ENCODE data around the gene TMEM205.

Gene TMEM205

DNA sequence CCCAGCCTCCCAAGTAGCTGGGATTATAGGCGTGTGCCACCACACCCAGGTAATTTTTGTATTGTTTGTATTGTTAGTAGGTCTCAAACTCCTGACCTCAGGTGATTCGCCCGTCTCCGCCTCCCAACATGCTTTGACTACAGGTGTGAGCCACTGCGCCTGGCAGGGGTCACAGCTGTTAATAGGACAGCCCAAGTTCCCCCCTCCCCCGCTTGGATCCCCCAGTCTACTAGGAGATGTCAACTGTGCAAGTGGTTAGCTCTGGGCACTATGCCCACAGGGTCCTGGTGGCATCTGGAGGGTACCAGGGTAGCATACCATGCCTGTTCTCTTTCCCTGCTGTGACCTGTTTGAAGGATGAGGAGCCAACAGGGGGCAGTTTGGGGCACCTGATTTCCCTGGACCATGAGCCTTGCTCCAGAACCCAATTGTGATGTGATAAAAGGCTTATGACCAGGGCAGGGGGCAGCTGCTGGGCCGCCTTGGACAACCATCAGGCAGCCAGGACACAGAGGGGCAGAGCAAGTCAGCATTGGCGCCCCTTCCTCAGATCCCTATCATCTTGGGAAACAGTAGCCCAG, 50.3 kb downstream of the TMEM205 start, which contains the start of gene TSPAN16:
TSS of gene TSPAN16 (plus strand) at position 496 of the 581 bp plus-strand sequence. CDS start 138 bp downstream, outside the sequence.
- no peak for DNase-seq

DNA sequence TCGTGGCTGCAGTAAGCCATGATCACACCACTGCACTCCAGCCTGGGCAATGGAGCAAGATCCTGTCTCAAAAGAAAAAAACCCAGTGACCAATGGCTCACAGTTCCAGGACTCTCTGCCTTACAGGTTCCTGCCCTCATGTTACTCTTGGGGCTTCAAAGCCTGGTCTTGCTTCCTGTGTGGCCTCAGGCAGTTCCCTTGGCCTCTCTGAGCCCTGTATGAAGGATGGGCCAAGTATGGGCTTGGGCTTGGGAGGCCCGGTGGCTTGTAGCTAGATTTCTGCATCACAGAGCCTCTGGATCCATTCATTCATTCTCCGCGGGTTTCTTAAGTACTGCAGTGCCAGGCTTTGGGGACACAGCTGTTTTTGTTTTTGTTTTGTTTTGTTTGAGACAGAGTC, 50.9 kb downstream of the TMEM205 start:
- DNase-seq, result no peak

DNA sequence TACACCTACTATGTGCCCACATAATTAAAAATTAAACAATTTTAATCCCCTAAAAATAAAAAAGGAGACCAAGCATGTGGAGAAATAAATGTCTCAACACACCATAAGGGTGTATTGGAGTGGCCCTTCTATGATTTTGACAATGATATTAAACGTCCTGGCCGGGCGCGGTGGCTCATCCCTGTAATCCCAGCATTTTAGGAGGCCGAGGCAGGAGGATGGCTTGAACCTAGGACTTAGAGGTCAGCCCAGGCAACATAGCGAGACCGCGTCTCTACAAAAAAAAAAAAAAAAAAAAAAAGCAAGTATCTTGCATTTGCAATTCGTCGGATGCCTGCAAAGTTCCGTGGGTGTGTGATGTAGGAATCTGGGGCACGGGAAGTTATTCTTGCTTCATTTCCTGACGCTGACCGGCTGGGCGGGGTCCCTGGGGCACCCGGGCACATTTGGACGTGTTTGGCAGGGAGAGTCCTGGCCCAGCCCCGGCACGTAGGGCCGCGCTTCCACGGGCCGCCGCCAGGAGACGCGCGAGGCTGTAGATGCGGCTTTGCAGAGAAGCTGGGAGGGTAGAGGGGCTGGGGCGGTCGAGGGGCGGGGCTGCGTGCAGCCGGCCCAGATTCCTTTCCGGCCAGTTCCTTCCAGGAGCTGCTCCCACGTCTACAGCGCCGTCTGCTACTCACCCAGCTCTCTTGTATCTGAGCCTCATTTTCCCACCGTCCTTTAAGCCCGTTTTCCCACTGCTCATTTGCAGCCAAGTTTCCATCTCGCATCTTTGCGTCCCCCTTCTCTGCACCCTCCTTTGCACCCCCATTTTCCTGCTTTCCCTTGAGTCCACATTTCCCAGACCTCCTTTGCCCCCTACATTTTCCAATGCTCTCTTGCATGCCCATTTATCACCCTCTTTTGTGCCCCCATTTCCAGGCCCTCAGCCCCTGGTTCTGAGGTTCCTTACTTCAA, 52.4 kb downstream of the TMEM205 start:
- DNase-seq, result peak; percentile 71 to 72
